Spleen (tissue), 11 donors: ENCODE measurements around the gene MLXIP. TPM values are rescaled to one million over a fixed set of nuclear protein-coding genes. Genes with fewer than 3 reads are reported as not detected.
"Not testable (repeated sequence)": the region's sequence is repeated elsewhere in the genome, so short reads cannot be mapped to it uniquely, and the experiment has no call there.

Experiments used
- DNase-seq: peaks from one replicate; pipeline ENCODE4 v3.0.0-alpha.2; 2020
- H3K27ac ChIP-seq, 8 donors: fragments of 200-600 bp; sonication (generic) in 7 of 8; 1 replicate in 4 of 8; 2 replicates in 4 of 8; pipeline versions ENCODE4 v1.5.0 to v1.8.0; 2016 to 2021; ENCODE audit warnings: inconsistent platforms in 4 of 8, mild to moderate bottlenecking in 4 of 8, moderate library complexity in 1 of 8
- H3K27me3 ChIP-seq, 7 donors: fragments of 200-600 bp; sonication (generic) in 6 of 7; replicated peaks in 1 of 7; 1 replicate in 4 of 7; 2 replicates in 3 of 7; pipeline versions ENCODE4 v1.5.0 to v1.8.0; 2016 to 2021; ENCODE audit warnings: inconsistent platforms in 3 of 7, mild to moderate bottlenecking in 1 of 7
- H3K36me3 ChIP-seq, 6 donors: fragments of 200-600 bp; sonication (generic) in 5 of 6; 1 replicate in 4 of 6; 2 replicates in 2 of 6; pipeline versions ENCODE4 v1.5.0 to v1.8.0; 2016 to 2021; ENCODE audit warnings: inconsistent platforms in 2 of 6
- H3K4me1 ChIP-seq, 6 donors: fragments of 200-600 bp; sonication (generic) in 5 of 6; 1 replicate in 3 of 6; 2 replicates in 3 of 6; pipeline versions ENCODE4 v1.5.0 to v1.8.0; 2016 to 2021; ENCODE audit warnings: inconsistent platforms in 3 of 6
- H3K4me3 ChIP-seq, 8 donors: fragments of 200-600 bp; sonication (generic) in 7 of 8; 1 replicate in 4 of 8; 2 replicates in 4 of 8; pipeline versions ENCODE4 v1.5.0 to v1.8.0; 2016 to 2021; ENCODE audit warnings: inconsistent platforms in 4 of 8, mild to moderate bottlenecking in 4 of 8, moderate library complexity in 2 of 8
- H3K9me3 ChIP-seq, 8 donors: fragments of 200-600 bp; sonication (generic) in 7 of 8; 1 replicate in 4 of 8; 2 replicates in 4 of 8; pipeline versions ENCODE4 v1.5.0 to v1.8.0; 2016 to 2021; ENCODE audit warnings: inconsistent platforms in 4 of 8
- CTCF ChIP-seq, 11 experiments: fragments of 200-600 bp in 7 of 11; fragments of 450-650 bp in 4 of 11; sonication (generic) in 4 of 11; IDR thresholded peaks in 8 of 11; conservative IDR thresholded peaks in 3 of 11; 1 replicate in 7 of 11; 2 replicates in 4 of 11; pipeline versions ENCODE4 v1.4.0 to v1.8.0; 2016 to 2021; ENCODE audit warnings: antibody characterized with exemption in 11 of 11, inconsistent platforms in 4 of 11, mild to moderate bottlenecking in 1 of 11
- POLR2A ChIP-seq, 3 donors: fragments of 450-650 bp; IDR thresholded peaks; one replicate each; pipeline ENCODE4 v1.5.1; 2017; ENCODE audit warnings: antibody characterized with exemption in 3 of 3, mild to moderate bottlenecking in 1 of 3
- POLR2AphosphoS5 ChIP-seq, 3 donors: sonication (generic); formaldehyde crosslinking; IDR thresholded peaks; one replicate each; pipeline ENCODE4 v1.5.1; 2017; ENCODE audit warnings: antibody characterized with exemption in 3 of 3
- WGBS, 5 donors: extraction: QIAGEN DNeasy Blood & Tissue Kit in 3 of 5; methylation state at CpG; one replicate each; pipeline versions ENCODE4 v1.1.5 to v1.1.7; 2013 to 2018; 5-methylcytosine and 5-hydroxymethylcytosine counted together
- intact Hi-C: fragments of 100-400 bp; cut with DNase I; formaldehyde crosslinking; loops from one replicate; pipeline ENCODE4 v1.15.0; 2023; ENCODE audit warnings: low total_unique reads
- polyA plus RNA-seq, 3 donors: library from polyadenylated mRNA; stranded (reverse); fragments of 200-250 nt; gene quantifications; one replicate each; pipeline ENCODE4 v1.2.1, GENCODE V29; 2013
- total RNA-seq, 7 donors: library from RNA; depleted of rRNA in 3 of 7; stranded (reverse); fragments of >200 nt in 3 of 7; fragmentation: NEBNext Ultra II Directional in 4 of 7; extraction: Animal tissue kit (Norgen Biotek cat#: 25700) in 4 of 7; gene quantifications; one replicate each; pipeline versions ENCODE4 v1.1.0 to v1.2.1, GENCODE V29; 2016 to 2021
- donor health status: healthy with polysubstance abuse.
- donor health status: DM: no; HTN: no; CAD: no; lungs with moderate emphysema.
- donor health status: DM: no; HTN: no; CAD: no.
- donor health status: Bipolar disorder and iron deficiency.
- donor health status: healthy.
- donor health status: DM: no; HTN: no; CAD: no.
- donor health status: DM: yes; HTN: yes; CAD: no.

Gene MLXIP
- total and polyA plus RNA-seq, 10 donors, result 7.8 to 97.1 (median 66.8) TPM

DNA sequence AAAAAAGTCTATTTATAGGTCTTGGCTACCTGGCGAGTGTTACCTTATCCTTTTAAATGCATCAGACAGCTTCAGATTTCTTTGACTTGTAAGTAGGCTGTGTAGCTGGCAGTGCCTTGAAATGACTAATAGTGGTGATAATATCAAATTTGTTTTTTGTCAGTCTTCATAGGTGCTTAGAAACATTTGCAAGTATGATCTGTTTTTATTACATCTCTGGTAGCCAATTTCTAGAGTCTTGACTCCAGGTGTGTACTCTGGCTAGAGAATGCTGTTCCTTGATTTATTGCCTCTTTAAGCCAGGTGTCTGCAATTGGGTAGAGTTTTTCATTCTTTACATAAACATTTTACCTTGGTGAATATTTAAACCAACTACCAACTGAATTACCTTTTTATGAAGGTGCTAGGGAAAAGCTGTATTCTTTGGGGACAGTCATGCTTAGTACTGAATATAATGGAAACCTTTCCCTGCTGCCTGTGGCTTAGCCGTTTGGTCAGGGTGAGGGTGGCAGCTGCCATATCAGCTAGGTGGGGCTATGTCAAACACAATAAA is 32.6 kb downstream of the MLXIP start:
- Histone ChIP-seq H3K4me1 (peaks cover 1 to 64% (median 37%) of the 10 kb centered on the region in 6 donors), H3K9me3 (no peaks in the 10 kb centered on the region)

DNA sequence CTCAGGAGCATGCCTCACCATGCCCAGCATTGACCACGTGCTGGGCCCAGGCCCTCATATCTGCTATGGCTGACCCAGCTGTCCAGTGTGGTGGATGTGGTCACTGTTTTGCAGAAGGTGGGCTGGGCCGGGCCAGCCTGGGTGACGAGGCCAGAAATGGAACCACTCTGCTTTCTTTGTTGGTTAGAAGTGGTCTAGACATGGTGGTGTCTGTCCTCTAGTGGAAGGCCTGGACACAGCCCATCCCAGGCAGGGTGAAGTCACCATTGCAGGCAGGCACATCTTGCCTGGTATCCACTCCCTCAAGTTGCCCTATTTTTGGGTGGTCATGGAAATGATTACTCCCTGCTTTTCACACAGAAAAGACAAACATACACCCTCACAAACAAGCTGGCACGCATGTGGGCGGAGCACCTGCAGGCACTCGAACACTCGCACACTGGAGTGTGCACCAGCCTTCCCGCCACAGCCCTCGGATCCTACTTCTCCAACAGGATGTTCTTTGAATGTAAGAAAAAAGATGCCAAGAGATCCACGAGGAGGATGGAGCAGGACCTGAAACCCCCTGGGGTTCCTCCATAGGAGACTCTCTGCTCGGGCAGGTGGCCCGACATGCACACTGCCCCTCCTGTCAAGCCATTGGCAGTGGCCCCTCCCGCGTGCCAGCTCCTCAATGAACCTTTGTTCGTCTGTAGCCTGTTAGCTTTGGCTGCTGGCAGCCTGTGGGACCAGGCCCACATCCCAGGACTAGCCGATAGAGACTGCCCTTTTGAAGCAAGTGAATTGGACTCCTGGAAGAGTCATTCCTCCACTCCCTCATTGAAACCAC is 38.4 kb downstream of the MLXIP start:
- Histone ChIP-seq H3K27me3 (no peaks in the 10 kb centered on the region), H3K27ac (no peak overlapping the region), H3K4me1 (peaks cover 0 to 53% (median 4%) of the 10 kb centered on the region in 6 donors), H3K36me3 (peaks cover 0 to 34% (median 4%) of the 10 kb centered on the region in 6 donors), H3K9me3 (no peaks in the 10 kb centered on the region), H3K4me3 (no peak overlapping the region)
- intact Hi-C loops, result no loop called here
- DNase-seq, result peak; percentile 24
- 81 to 91% (median 88%) methylated on average over 15 to 16 of the region's 16 CpGs for WGBS, 5 donors
- TF ChIP-seq POLR2A (IDR thresholded peaks at IDR 0.05) (no peak), POLR2AphosphoS5 (IDR thresholded peaks at IDR 0.05) (peak in 2 of 3 donors; percentile 5 to 31)

More for the DNA sequence above, 32.6 kb downstream of the MLXIP start:
- Histone ChIP-seq H3K27ac (no peak overlapping the region), H3K27me3 (no peaks in the 10 kb centered on the region), H3K4me3 (no peak overlapping the region), H3K36me3 (peaks cover 0 to 22% (median 1%) of the 10 kb centered on the region in 6 donors)
- TF ChIP-seq CTCF (IDR thresholded peaks at IDR 0.05 in 8 of 11, conservative IDR thresholded peaks at IDR 0.05 in 3 of 11) (no peak), POLR2AphosphoS5 (IDR thresholded peaks at IDR 0.05) (no peak), POLR2A (IDR thresholded peaks at IDR 0.05) (no peak)
- WGBS, 5 donors, result 64 to 73% (median 67%) methylated on average over 2 of the region's 2 CpGs
- DNase-seq, result no peak
- intact Hi-C loops, result no loop called here

DNA sequence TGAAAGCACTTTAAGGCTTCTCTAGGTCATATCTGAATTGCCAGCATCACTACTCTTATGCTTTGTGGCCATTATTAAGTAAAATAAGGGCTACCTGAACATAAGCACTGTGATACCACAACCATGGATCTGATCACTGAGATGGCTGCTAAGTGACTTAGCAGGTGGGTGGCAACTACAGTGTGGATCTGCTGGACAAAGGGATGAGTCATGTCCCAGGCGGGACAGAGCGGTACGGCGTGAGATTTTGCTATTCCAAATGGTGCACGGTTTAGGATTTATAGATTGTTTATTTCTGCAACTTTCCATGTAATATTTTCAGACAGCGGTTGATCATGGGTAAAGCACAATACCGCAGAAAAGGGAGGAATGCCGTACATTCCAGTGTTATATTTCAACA is 39.4 kb downstream of the MLXIP start:
- peaks cover 0 to 63% (median 11%) of the 10 kb centered on the region in 6 donors for H3K4me1 ChIP-seq
- no peak overlapping the region for H3K4me3 ChIP-seq
- no peak overlapping the region for H3K27ac ChIP-seq
- peaks cover 0 to 34% (median 4%) of the 10 kb centered on the region in 6 donors for H3K36me3 ChIP-seq
- intact Hi-C loops, result no loop called here
- WGBS, 5 donors, result 92 to 96% (median 93%) methylated on average over 8 of the region's 8 CpGs
- no peak for TF ChIP-seq CTCF (IDR thresholded peaks at IDR 0.05 in 8 of 11, conservative IDR thresholded peaks at IDR 0.05 in 3 of 11)
- TF ChIP-seq POLR2AphosphoS5 (IDR thresholded peaks at IDR 0.05), result no peak
- TF ChIP-seq POLR2A (IDR thresholded peaks at IDR 0.05), result no peak
- no peaks in the 10 kb centered on the region for H3K9me3 ChIP-seq
- DNase-seq, result peak; percentile 3
- H3K27me3 ChIP-seq, result no peaks in the 10 kb centered on the region

- 68 to 86% (median 85%) methylated on average over 11 of the region's 11 CpGs for WGBS, 5 donors
- Histone ChIP-seq H3K36me3 (peaks cover 0 to 24% (median 2%) of the 10 kb centered on the region in 6 donors), H3K27ac (peak overlapping the region in 2 of 8 donors; percentile 30 to 48), H3K4me1 (peaks cover 6 to 81% (median 34%) of the 10 kb centered on the region in 6 donors)
- H3K9me3 ChIP-seq, intact Hi-C loops, H3K4me3 ChIP-seq, H3K27me3 ChIP-seq: not testable (repeated sequence)
- DNase-seq, result peak; percentile 51
Observed at GRCh38 chr12:122121341-122121740, 42.8 kb downstream of the MLXIP start.

- 60 to 74% (median 71%) methylated on average over 6 of the region's 6 CpGs for WGBS, 5 donors
- intact Hi-C loops, result loop anchor here (2.0 kb wide), 1 partner anchor 67 kb away; no protein-coding TSS in a partner anchor
- peaks cover 6 to 81% (median 36%) of the 10 kb centered on the region in 6 donors for H3K4me1 ChIP-seq
Observed at GRCh38 chr12:122121745-122122144, 43.2 kb downstream of the MLXIP start.

More at GRCh38 chr12:122121745-122122144, 43.2 kb downstream of the MLXIP start:
- no peak overlapping the region for H3K4me3 ChIP-seq
- H3K27ac ChIP-seq, result peak overlapping the region in 3 of 8 donors; percentile 13 to 48 (median 30)
- H3K27me3 ChIP-seq, result no peaks in the 10 kb centered on the region
- peak; percentile 58 for DNase-seq
- TF ChIP-seq CTCF (IDR thresholded peaks at IDR 0.05 in 8 of 11, conservative IDR thresholded peaks at IDR 0.05 in 3 of 11) (no peak), POLR2A (IDR thresholded peaks at IDR 0.05) (no peak), POLR2AphosphoS5 (IDR thresholded peaks at IDR 0.05) (no peak)
- H3K36me3 ChIP-seq, result peaks cover 0 to 20% (median 2%) of the 10 kb centered on the region in 6 donors
- H3K9me3 ChIP-seq, result no peaks in the 10 kb centered on the region
